HepG2 (cell line): ENCODE results near the gene KLRG1. TPM values are rescaled to one million over a fixed set of nuclear protein-coding genes. Genes with fewer than 3 reads are reported as not detected.
A peak's percentile ranks its signal among the peaks of the same experiment; 100 is the strongest.

Experiments
- ATAC-seq: fragments of 200-7000 bp; cut with Tn5 transposase; 3 replicates; pipeline ENCODE4 v1.9.1; 2020; ENCODE audit warnings: mild to moderate bottlenecking, moderate library complexity
- BruUV-seq: library from RNA; stranded (reverse); fragments of 400-500 nt; replicated peaks from 2 replicates; lab custom pipeline; 2021; lab: Mats Ljungman, UMichigan
- CTCF ChIA-PET: fragments of 300-600 bp; formaldehyde crosslinking; extraction: SDS; loops from one replicate; lab custom pipeline; 2021; ENCODE audit warnings: low total read pairs, inconsistent platforms, low intra/inter-chr PET ratio; lab: Yijun Ruan, JAX
- POLR2A ChIA-PET: fragments of 350-600 bp; sonication (Branson Sonifier 250); formaldehyde crosslinking; loops from one replicate; lab custom pipeline; 2020; ENCODE audit warnings: antibody characterized with exemption, inconsistent platforms; lab: Yijun Ruan, JAX
- DNase-seq: peaks from one replicate; pipeline ENCODE4 v3.0.0-alpha.2; 2015; ENCODE audit warnings: low spot score
- FAIRE-seq: peaks from 3 replicates; lab custom pipeline; 2011; peaks lifted over from hg19 to GRCh38; lab: Jason Lieb, UNC
- H2AFZ ChIP-seq: one replicate; pipeline ENCODE4 v1.6.1; 2011; ENCODE audit warnings: low read length, inconsistent platforms
- H3K27ac ChIP-seq: fragments of 300-600 bp; 3 replicates; pipeline ENCODE4 v1.8.0; 2011; ENCODE audit warnings: mixed run types, mild to moderate bottlenecking, mixed read lengths, low read length, inconsistent platforms; ENCODE audit not compliant: insufficient read depth; ENCODE audit errors: extremely low read length
- H3K27me3 ChIP-seq, 2 experiments: fragments of 200-600 bp in 1 of 2; 2 replicates in 1 of 2; 3 replicates in 1 of 2; pipeline versions ENCODE4 v1.6.0 to v1.8.0; 2011; ENCODE audit warnings: low read length in 2 of 2, mild to moderate bottlenecking in 2 of 2, moderate library complexity in 2 of 2, inconsistent platforms in 1 of 2; ENCODE audit not compliant: insufficient read depth in 2 of 2, control insufficient read depth in 1 of 2
- H3K36me3 ChIP-seq, 2 experiments: fragments of 200-600 bp in 1 of 2; replicated peaks in 1 of 2; 2 replicates in 1 of 2; 3 replicates in 1 of 2; pipeline versions ENCODE4 v1.5.1 to v1.8.0; 2011; ENCODE audit warnings: low read length in 2 of 2, inconsistent platforms in 1 of 2; ENCODE audit not compliant: insufficient read depth in 2 of 2, control insufficient read depth in 1 of 2
- H3K4me1 ChIP-seq: 2 replicates; pipeline ENCODE4 v1.5.1; 2012; ENCODE audit warnings: low read length, inconsistent platforms; ENCODE audit not compliant: insufficient read depth
- H3K4me2 ChIP-seq: 2 replicates; pipeline ENCODE4 v1.6.0; 2011; ENCODE audit warnings: low read depth, low read length, inconsistent platforms
- H3K4me3 ChIP-seq, 3 experiments: fragments of 200-600 bp in 1 of 3; sonication (generic), shearing (Covaris generic) in 1 of 3; replicated peaks in 1 of 3; 2 replicates each; pipeline ENCODE4 v1.5.1; 2011 to 2016; ENCODE audit warnings: low read length in 3 of 3, inconsistent platforms in 2 of 3, low read depth in 2 of 3, mild to moderate bottlenecking in 2 of 3, control low read depth in 1 of 3, mixed read lengths in 1 of 3; ENCODE audit not compliant: insufficient read depth in 1 of 3
- H3K79me2 ChIP-seq: one replicate; pipeline ENCODE4 v1.6.1; 2011; ENCODE audit warnings: low read length, inconsistent platforms; ENCODE audit not compliant: insufficient read depth
- H3K9ac ChIP-seq: 2 replicates; pipeline ENCODE4 v1.6.0; 2011; ENCODE audit warnings: mild to moderate bottlenecking, low read depth, low read length, inconsistent platforms; ENCODE audit not compliant: insufficient read depth
- H3K9me3 ChIP-seq: 2 replicates; pipeline ENCODE4 v1.5.1; 2012; ENCODE audit warnings: mild to moderate bottlenecking, low read length
- H4K20me1 ChIP-seq: 2 replicates; pipeline ENCODE4 v1.6.0; 2011; ENCODE audit warnings: inconsistent platforms, mild to moderate bottlenecking, low read length, moderate library complexity; ENCODE audit not compliant: insufficient read depth
- ARID3A ChIP-seq: IDR thresholded peaks from 2 replicates; pipeline ENCODE4 v1.6.1; 2012; ENCODE audit warnings: low read depth, low read length, improper control_type of control experiment
- CEBPG ChIP-seq: IDR thresholded peaks from 2 replicates; pipeline ENCODE4 v1.6.1; 2016
- CTCF ChIP-seq: sonication (generic); formaldehyde crosslinking; IDR thresholded peaks from 2 replicates; pipeline ENCODE4 v1.5.0; 2020; ENCODE audit warnings: mild to moderate bottlenecking, missing genetic modification reagents, moderate library complexity
- DMTF1 ChIP-seq: sonication (generic); formaldehyde crosslinking; IDR thresholded peaks from 2 replicates; pipeline ENCODE4 v1.4.0; 2020; ENCODE audit warnings: mild to moderate bottlenecking, missing genetic modification reagents
- KDM3A ChIP-seq: IDR thresholded peaks from 2 replicates; pipeline ENCODE4 v1.6.1; 2018; ENCODE audit warnings: low read depth, missing compliant biosample characterization
- MIXL1 ChIP-seq: IDR thresholded peaks from 2 replicates; pipeline ENCODE4 v1.6.1; 2016
- RAD21 ChIP-seq: fragments of 450-650 bp; formaldehyde crosslinking; IDR thresholded peaks from 2 replicates; pipeline ENCODE4 v1.5.0; 2020; ENCODE audit warnings: mild to moderate bottlenecking
- STAG1 ChIP-seq: sonication (generic); formaldehyde crosslinking; IDR thresholded peaks from 2 replicates; pipeline ENCODE4 v1.4.0; 2020; ENCODE audit warnings: missing genetic modification reagents
- THAP11 ChIP-seq: IDR thresholded peaks from 2 replicates; pipeline ENCODE4 v1.6.1; 2016; ENCODE audit warnings: missing biosample characterization, missing genetic modification reagents
- XRCC5 ChIP-seq: fragments of 200-400 bp; formaldehyde crosslinking; optimal IDR thresholded peaks from 2 replicates; pipeline ENCODE3; 2017; ENCODE audit warnings: mild to moderate bottlenecking, low read length
- ZEB1 ChIP-seq: IDR thresholded peaks from 2 replicates; pipeline ENCODE4 v1.6.1; 2012; ENCODE audit warnings: mild to moderate bottlenecking, low read depth, inconsistent platforms; ENCODE audit not compliant: insufficient replicate concordance
- ZNF580 ChIP-seq: IDR thresholded peaks from 2 replicates; pipeline ENCODE4 v1.6.1; 2016; ENCODE audit warnings: low read depth, borderline replicate concordance
- WGBS: methylation state at CpG from one replicate; pipeline ENCODE4 v1.1.6; 2017; ENCODE audit warnings: low lambda C conversion rate; 5-methylcytosine and 5-hydroxymethylcytosine counted together
- in situ Hi-C: cut with HindIII; loops from 2 replicates; pipeline ENCODE4 v1.10.0; 2017; ENCODE audit warnings: low pct_unique_long_range_greater_than_20kb; ENCODE audit not compliant: extremely low pct_ligation_motif_present
- intact Hi-C: fragments of 100-400 bp; cut with micrococcal nuclease; formaldehyde crosslinking; loops from one replicate; pipeline ENCODE4 v1.10.0; 2022; ENCODE audit not compliant: unreplicated experiment
- polyA plus RNA-seq, 8 experiments: library from polyadenylated mRNA; depleted of rRNA in 3 of 8; stranded (reverse) in 7 of 8; unstranded in 1 of 8; fragments of >200 nt; fragmentation: Illumina TruSeq in 4 of 8; extraction: Trizol in 4 of 8; gene quantifications; 2 replicates each; pipeline versions ENCODE4 v1.2.1 to v1.2.3, GENCODE V29; 2011 to 2016; ENCODE audit warnings: low read depth in 4 of 8, missing spikeins in 1 of 8, mixed read lengths in 1 of 8; ENCODE audit not compliant: insufficient read depth in 1 of 8
- total RNA-seq, 5 experiments: library from RNA; depleted of rRNA; stranded (reverse); fragments of >200 nt; fragmentation: Illumina TruSeq; extraction: Trizol; gene quantifications; 2 replicates each; pipeline ENCODE4 v1.2.3, GENCODE V29; 2016; ENCODE audit warnings: low read depth in 1 of 5

The KLRG1 gene
- total and polyA plus RNA-seq, 2 of the 13 experiments (the other 11 are each of a cell fraction or from before 2014, with no cell fraction given): 1.2 to 1.7 TPM

GRCh38 chr12:9037431-9037830, 48.1 kb downstream of the KLRG1 start:
- FAIRE-seq: no peak
- WGBS: 15% methylated on average over 3 of the region's 3 CpGs
- TF ChIP-seq KDM3A (CRISPR knock-in tag) (no peak), ZNF580 (CRISPR knock-in tag) (no peak), ZEB1 (no peak)
- TF ChIP-seq, all 625 proteins: peak for 0
- Histone ChIP-seq H3K4me3 (no peak overlapping the region), H3K27ac (no peak overlapping the region), H3K4me2 (no peak overlapping the region), H3K27me3 (no peaks in the 10 kb centered on the region), H3K79me2 (no peaks in the 10 kb centered on the region), H3K9me3 (no peaks in the 10 kb centered on the region), H3K9ac (no peak overlapping the region), H3K36me3 (no peaks in the 10 kb centered on the region), H3K4me1 (peaks cover 24% of the 10 kb centered on the region), H4K20me1 (no peaks in the 10 kb centered on the region), H2AFZ (no peak overlapping the region)
- ChIA-PET POLR2A (no interaction called here), CTCF (no interaction called here)
- ATAC-seq: no peak
- no TSS peak for BruUV-seq
- in situ Hi-C loops: loop anchor here (25.0 kb wide), 1 partner anchor 100 kb away; the partner anchor contains the start of gene M6PR
- intact Hi-C loops: loop anchor here (5.0 kb wide), 1 partner anchor 125 kb away; the partner anchor contains the start of gene PHC1
- no peak for DNase-seq

DNA sequence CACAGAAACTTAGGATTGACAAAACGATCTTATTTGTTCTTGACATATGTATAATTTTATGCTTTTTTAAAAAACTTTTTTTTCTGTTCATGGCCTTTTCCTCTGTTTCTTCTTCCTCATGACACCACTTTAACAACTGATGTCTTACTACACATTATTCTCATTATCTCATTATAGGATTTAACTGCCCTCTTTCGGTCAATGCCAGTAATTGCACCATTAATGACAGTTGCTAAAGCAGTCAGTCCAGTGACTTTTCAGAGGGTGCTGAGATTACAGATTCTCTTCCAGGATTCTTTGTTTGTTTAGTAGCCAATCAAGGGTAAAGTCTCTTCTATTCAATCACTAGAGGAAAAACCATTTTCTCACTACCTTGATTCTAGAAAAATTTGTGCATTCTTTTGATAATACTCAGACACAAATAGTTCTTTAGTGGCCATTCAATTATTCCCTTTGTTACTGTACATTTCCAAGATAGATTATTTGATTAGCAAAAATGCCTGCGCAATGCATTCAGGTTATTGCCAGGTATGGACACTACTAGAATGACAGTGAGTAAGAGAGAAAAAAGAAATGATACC, 50.1 kb downstream of the KLRG1 start:
- Histone ChIP-seq H2AFZ (no peak overlapping the region), H3K27me3 (no peaks in the 10 kb centered on the region), H3K27ac (no peak overlapping the region), H4K20me1 (no peaks in the 10 kb centered on the region), H3K4me1 (peaks cover 7% of the 10 kb centered on the region), H3K9ac (no peak overlapping the region), H3K36me3 (no peaks in the 10 kb centered on the region), H3K79me2 (no peaks in the 10 kb centered on the region), H3K9me3 (no peaks in the 10 kb centered on the region), H3K4me2 (no peak overlapping the region), H3K4me3 (no peak overlapping the region)
- ChIA-PET POLR2A (interaction anchor here (0.8 kb wide), 1 partner anchor 364 kb away, joined by 3 read pairs; no protein-coding TSS in a partner anchor), CTCF (interaction anchor here (0.9 to 1.5 kb wide), 6 partner anchors 10 to 382 kb away, joined by 3 to 15 read pairs (median 4); partner anchors contain the start of gene M6PR)
- FAIRE-seq: peak; percentile 72
- ATAC-seq: peak; percentile 67
- in situ Hi-C loops: loop anchor here (25.0 kb wide), 1 partner anchor 102 kb away; the partner anchor contains the start of gene M6PR
- intact Hi-C loops: loop anchor here (1.0 to 5.0 kb wide), 2 partner anchors 89 to 127 kb away; partner anchors contain the start of gene PHC1
- peak; percentile 47 for DNase-seq
- BruUV-seq: no TSS peak
- whole genome bisulfite sequencing: 2% methylated on average over 3 of the region's 3 CpGs
- peak; percentile 82 for TF ChIP-seq STAG1 (CRISPR knock-in tag)
- no peak for TF ChIP-seq DMTF1
- peak; percentile 48; the same call in 1 of the 2 replicates for TF ChIP-seq CEBPG
- peak; percentile 33; the same call in 1 of the 2 replicates for TF ChIP-seq RAD21 (CRISPR knock-in tag)
- TF ChIP-seq ARID3A: peak; percentile 61
- peak; percentile 75 for TF ChIP-seq THAP11 (CRISPR knock-in tag)
- TF ChIP-seq XRCC5: no peak
- TF ChIP-seq CTCF (CRISPR knock-in tag): peak; percentile 78
- peak; percentile 73 for TF ChIP-seq MIXL1
